ENCODE measurements around the gene ACAA2.

The ACAA2 gene

GRCh38 chr18:49850636-49851035 lies 37.3 kb upstream of the ACAA2 start:
- Histone ChIP-seq H3K79me2 (ENCODE audit: control insufficient read depth, low read length) (no peaks in the 10 kb centered on the region), H3K4me3 (ENCODE audit: low read length) (no peak overlapping the region), H3K36me3 (ENCODE audit: control insufficient read depth, low read length) (no peaks in the 10 kb centered on the region), H3F3A (ENCODE audit: control insufficient read depth, insufficient read depth) (no peaks in the 10 kb centered on the region), H3K9me2 (replicated peaks; ENCODE audit: control insufficient read depth, low read length) (no peaks in the 10 kb centered on the region), H4K20me1 (ENCODE audit: control insufficient read depth, insufficient read depth, low read depth, low read length) (no peaks in the 10 kb centered on the region), H3K9me3 (ENCODE audit: control insufficient read depth, insufficient read depth, low read length) (no peaks in the 10 kb centered on the region), H3K4me1 (ENCODE audit: control insufficient read depth, low read length) (no peaks in the 10 kb centered on the region), H3K27ac (ENCODE audit: low read depth, low read length) (no peak overlapping the region), H3K27me3 (ENCODE audit: control insufficient read depth, low read length) (no peaks in the 10 kb centered on the region), H3K4me2 (ENCODE audit: low read length) (no peak overlapping the region)
- TF ChIP-seq EZH2phosphoT487 (IDR thresholded peaks at IDR 0.05; ENCODE audit: borderline replicate concordance, low read length) (no peak), CTCF (IDR thresholded peaks at IDR 0.05; ENCODE audit: low read depth, low read length, poor library complexity, severe bottlenecking) (no peak)

DNA sequence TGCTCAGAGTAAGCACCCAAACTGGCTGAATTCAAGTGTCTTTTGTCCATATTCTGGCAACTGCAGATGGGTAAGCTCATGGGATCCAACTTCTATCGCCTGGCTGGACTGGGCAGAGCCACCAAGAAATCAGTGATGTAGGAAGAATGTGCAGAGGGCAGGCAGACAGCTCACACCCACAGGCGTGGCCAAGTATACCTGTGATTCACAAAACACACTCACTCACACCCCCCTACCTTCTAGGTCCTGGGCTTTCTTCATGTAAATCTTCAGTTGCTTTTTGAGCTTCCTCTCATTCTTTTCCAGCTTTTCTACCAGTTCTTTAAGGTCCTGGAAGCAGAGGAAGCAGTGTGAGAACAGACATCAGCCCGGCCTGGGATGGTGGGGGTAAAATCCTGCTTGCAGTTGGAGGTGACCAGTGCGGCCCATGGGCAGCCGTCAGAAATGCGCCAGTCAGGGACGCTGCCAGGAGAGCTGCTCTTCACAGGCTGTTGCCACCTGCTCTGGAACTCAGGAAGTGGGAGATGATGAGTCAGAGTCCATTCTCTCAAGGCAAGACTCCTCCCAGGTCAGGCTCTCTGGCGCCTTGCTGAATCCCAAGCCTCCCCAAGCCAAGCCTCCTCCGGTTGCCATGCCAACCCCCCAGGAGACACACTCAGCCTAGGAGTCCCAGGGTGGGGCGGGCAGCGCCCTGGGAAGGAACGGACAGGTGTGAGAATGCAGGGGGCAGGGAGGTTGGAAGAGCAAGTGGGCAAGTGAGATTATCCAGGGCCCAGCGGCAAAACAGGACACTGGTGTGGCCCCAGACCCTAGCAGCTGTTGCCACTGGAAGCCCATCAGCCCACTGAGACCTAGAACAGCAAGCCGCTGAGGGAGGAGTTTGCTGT lies 36.2 kb upstream of the ACAA2 start:
- Histone ChIP-seq H3K4me1 (ENCODE audit: control insufficient read depth, low read length) (no peaks in the 10 kb centered on the region), H3K4me3 (ENCODE audit: low read length) (no peak overlapping the region), H3K9me3 (ENCODE audit: control insufficient read depth, insufficient read depth, low read length) (no peaks in the 10 kb centered on the region), H3K9me2 (replicated peaks; ENCODE audit: control insufficient read depth, low read length) (no peaks in the 10 kb centered on the region), H3K36me3 (ENCODE audit: control insufficient read depth, low read length) (no peaks in the 10 kb centered on the region), H3K27me3 (ENCODE audit: control insufficient read depth, low read length) (no peaks in the 10 kb centered on the region), H3K79me2 (ENCODE audit: control insufficient read depth, low read length) (no peaks in the 10 kb centered on the region), H3F3A (ENCODE audit: control insufficient read depth, insufficient read depth) (no peaks in the 10 kb centered on the region), H3K27ac (ENCODE audit: low read depth, low read length) (no peak overlapping the region), H4K20me1 (ENCODE audit: control insufficient read depth, insufficient read depth, low read depth, low read length) (no peaks in the 10 kb centered on the region), H3K4me2 (ENCODE audit: low read length) (no peak overlapping the region)
- no peak for TF ChIP-seq CTCF (IDR thresholded peaks at IDR 0.05; ENCODE audit: low read depth, low read length, poor library complexity, severe bottlenecking)
- no peak for TF ChIP-seq EZH2phosphoT487 (IDR thresholded peaks at IDR 0.05; ENCODE audit: borderline replicate concordance, low read length)

GRCh38 chr18:49848115-49848514 lies 34.8 kb upstream of the ACAA2 start:
- H3K27me3 ChIP-seq (ENCODE audit: control insufficient read depth, low read length) = no peaks in the 10 kb centered on the region
- no peaks in the 10 kb centered on the region for H4K20me1 ChIP-seq (ENCODE audit: control insufficient read depth, insufficient read depth, low read depth, low read length)
- no peak overlapping the region for H3K27ac ChIP-seq (ENCODE audit: low read depth, low read length)
- TF ChIP-seq EZH2phosphoT487 (IDR thresholded peaks at IDR 0.05; ENCODE audit: borderline replicate concordance, low read length) (no peak), CTCF (IDR thresholded peaks at IDR 0.05; ENCODE audit: low read depth, low read length, poor library complexity, severe bottlenecking) (no peak)
- H3K36me3 ChIP-seq (ENCODE audit: control insufficient read depth, low read length) = no peaks in the 10 kb centered on the region
- no peaks in the 10 kb centered on the region for H3K4me1 ChIP-seq (ENCODE audit: control insufficient read depth, low read length)
- H3K4me2 ChIP-seq (ENCODE audit: low read length) = no peak overlapping the region
- no peak overlapping the region for H3K4me3 ChIP-seq (ENCODE audit: low read length)
- no peaks in the 10 kb centered on the region for H3F3A ChIP-seq (ENCODE audit: control insufficient read depth, insufficient read depth)
- no peaks in the 10 kb centered on the region for H3K79me2 ChIP-seq (ENCODE audit: control insufficient read depth, low read length)
- no peaks in the 10 kb centered on the region for H3K9me2 ChIP-seq (replicated peaks; ENCODE audit: control insufficient read depth, low read length)
- no peaks in the 10 kb centered on the region for H3K9me3 ChIP-seq (ENCODE audit: control insufficient read depth, insufficient read depth, low read length)
